ENCODE measurements around the gene ZNF879.

- TF ChIP-seq CTCF (conservative IDR thresholded peaks at IDR 0.05 in 1 of 2, IDR thresholded peaks at IDR 0.05 in 1 of 2; ENCODE audit: low read depth in 1 of 2, low read length in 2 of 2) (no peak), EZH2 (IDR thresholded peaks at IDR 0.05; ENCODE audit: low read length, missing control alignments) (no peak)
Observed at GRCh38 chr5:178998441-178998840, 25.2 kb upstream of the ZNF879 start.
